Body of pancreas (tissue), 4 donors: Measurements from ENCODE around the gene AGPS.

Experiments
- CTCF ChIP-seq, 7 experiments: fragments of 450-650 bp in 4 of 7; fragments of 200-600 bp in 3 of 7; sonication (generic) in 3 of 7; IDR thresholded peaks; one replicate each; pipeline ENCODE4 v1.5.1; 2016 to 2019; ENCODE audit warnings: antibody characterized with exemption in 7 of 7
- POLR2A ChIP-seq, 3 donors: fragments of 450-650 bp; IDR thresholded peaks; one replicate each; pipeline ENCODE4 v1.6.1; 2016; ENCODE audit warnings: antibody characterized with exemption in 3 of 3, mild to moderate bottlenecking in 2 of 3

GRCh38 chr2:177506998-177507397 lies 114.4 kb downstream of the AGPS start:
- TF ChIP-seq CTCF (IDR thresholded peaks at IDR 0.05): no peak
- no peak for TF ChIP-seq POLR2A (IDR thresholded peaks at IDR 0.05)
